ENCODE results near the gene ORAI2.

GRCh38 chr7:102439963-102440795, 6.8 kb downstream of the ORAI2 start:
- TF ChIP-seq POLR2A (IDR thresholded peaks at IDR 0.05) (no peak), CTCF (IDR thresholded peaks at IDR 0.05) (no peak), EP300 (IDR thresholded peaks at IDR 0.05) (no peak)

Data from stomach (tissue), 4 donors.